PC-9 (cell line): Measurements from ENCODE around the gene KANK2. TPM values are rescaled to one million over a fixed set of nuclear protein-coding genes. Genes with fewer than 3 reads are reported as not detected.

Experiments
- BruUV-seq: library from RNA; stranded (reverse); fragments of 400-500 nt; replicated peaks from 2 replicates; lab custom pipeline; 2021; lab: Mats Ljungman, UMichigan
- CTCF ChIA-PET: fragments of 300-600 bp; sonication (Branson Sonifier 250); formaldehyde crosslinking; loops from one replicate; lab custom pipeline; 2022; ENCODE audit warnings: antibody characterized with exemption; lab: Charles Lee
- POLR2A ChIA-PET: fragments of 300-600 bp; sonication (Branson Sonifier 250); formaldehyde crosslinking; loops from one replicate; lab custom pipeline; 2022; ENCODE audit warnings: antibody characterized with exemption; ENCODE audit not compliant: unreplicated experiment; lab: Charles Lee
- DNase-seq, 2 experiments: peaks; one replicate each; pipeline versions ENCODE4 v3.0.0 to v3.0.0-alpha.2; 2015 to 2022; ENCODE audit warnings: mixed read lengths in 1 of 2
- H2AFZ ChIP-seq: fragments of 200-600 bp; sonication (generic); 2 replicates; pipeline ENCODE4 v1.8.1; 2017; ENCODE audit warnings: antibody characterized with exemption
- H3F3A ChIP-seq: fragments of 200-600 bp; sonication (generic); 2 replicates; pipeline ENCODE4 v1.8.1; 2017; ENCODE audit warnings: antibody characterized with exemption, mild to moderate bottlenecking, low read depth; ENCODE audit not compliant: insufficient read depth
- H3K27ac ChIP-seq: fragments of 200-600 bp; sonication (generic); 2 replicates; pipeline ENCODE4 v1.6.1; 2016; ENCODE audit warnings: mixed run types
- H3K27me3 ChIP-seq: fragments of 200-600 bp; sonication (generic); 2 replicates; pipeline ENCODE4 v1.6.1; 2016; ENCODE audit warnings: low read depth, mixed run types; ENCODE audit not compliant: insufficient read depth
- H3K36me3 ChIP-seq: fragments of 200-600 bp; sonication (generic); 2 replicates; pipeline ENCODE4 v1.6.1; 2016; ENCODE audit warnings: low read depth, mixed run types
- H3K4me1 ChIP-seq: fragments of 200-600 bp; sonication (generic); replicated peaks from 2 replicates; pipeline ENCODE4 v1.6.1; 2016; ENCODE audit warnings: mixed run types; ENCODE audit not compliant: insufficient read depth
- H3K4me2 ChIP-seq: fragments of 200-600 bp; sonication (generic); 2 replicates; pipeline ENCODE4 v1.6.1; 2017; ENCODE audit warnings: mixed run types
- H3K4me3 ChIP-seq: fragments of 200-600 bp; sonication (generic); 2 replicates; pipeline ENCODE4 v1.6.1; 2016; ENCODE audit warnings: mixed run types
- H3K79me2 ChIP-seq: fragments of 200-600 bp; sonication (generic); 2 replicates; pipeline ENCODE4 v1.6.1; 2017; ENCODE audit warnings: low read depth, mixed run types
- H3K9me2 ChIP-seq: fragments of 200-600 bp; sonication (generic); 2 replicates; pipeline ENCODE4 v1.8.1; 2017; ENCODE audit warnings: mild to moderate bottlenecking; ENCODE audit not compliant: insufficient read depth
- H3K9me3 ChIP-seq: fragments of 200-600 bp; sonication (generic); 2 replicates; pipeline ENCODE4 v1.8.1; 2016; ENCODE audit warnings: low read depth; ENCODE audit not compliant: insufficient read depth
- H4K20me1 ChIP-seq: fragments of 200-600 bp; sonication (generic); 2 replicates; pipeline ENCODE4 v1.8.1; 2017; ENCODE audit not compliant: insufficient read depth
- EZH2 ChIP-seq: fragments of 200-600 bp; sonication (generic); IDR thresholded peaks from 2 replicates; pipeline ENCODE4 v1.8.0; 2017; ENCODE audit warnings: antibody characterized with exemption, low read depth
- intact Hi-C: fragments of 100-400 bp; cut with micrococcal nuclease; formaldehyde crosslinking; loops from one replicate; pipeline ENCODE4 v1.10.0; 2022; ENCODE audit not compliant: unreplicated experiment
- total RNA-seq: library from RNA; stranded (reverse); gene quantifications from 2 replicates; pipeline ENCODE4 v1.2.3, GENCODE V29; 2021
- TF ChIP-seq, protein P1 (sequence below): fragments of 200-600 bp; sonication (generic); conservative IDR thresholded peaks from 2 replicates; pipeline ENCODE4 v1.6.1; 2017; ENCODE audit warnings: mixed run types, antibody characterized with exemption, mild to moderate bottlenecking, moderate library complexity

The KANK2 gene
- total RNA-seq, 1 experiment from 2014 or later, result 32.9 TPM

DNA sequence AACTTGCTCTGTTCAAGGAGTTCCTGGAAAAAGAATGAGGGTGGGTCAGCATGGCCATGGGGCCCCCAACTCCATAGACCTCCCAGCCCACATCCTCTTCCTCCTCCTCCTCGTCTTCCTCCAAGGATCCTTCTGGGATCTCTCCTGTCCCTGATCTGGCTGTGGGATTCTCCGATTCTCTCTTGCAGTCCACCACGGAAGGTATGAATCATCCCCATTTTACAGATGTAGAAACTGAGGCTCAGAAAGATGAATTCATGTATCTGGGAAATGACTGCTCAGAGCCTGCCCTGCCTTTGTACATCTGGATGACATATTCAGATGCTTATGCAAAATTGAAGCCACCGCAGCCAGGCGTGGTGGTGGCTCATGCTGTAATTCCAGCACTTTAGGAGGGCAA, 2.2 kb upstream of the KANK2 start:
- intact Hi-C loops, result loop anchor here (5.0 kb wide), 1 partner anchor 42 kb away; the partner anchor contains the start of gene SPC24
- no TSS peak for BruUV-seq
- Histone ChIP-seq H3K27ac (no peak overlapping the region), H3K9me2 (no peaks in the 10 kb centered on the region), H3K4me1 (peaks cover 20% of the 10 kb centered on the region), H3K4me3 (no peak overlapping the region), H3K27me3 (no peaks in the 10 kb centered on the region), H3K4me2 (no peak overlapping the region), H3F3A (peaks cover 30% of the 10 kb centered on the region; the same call in 1 of the 2 replicates), H4K20me1 (no peaks in the 10 kb centered on the region), H3K9me3 (no peaks in the 10 kb centered on the region), H3K36me3 (no peaks in the 10 kb centered on the region), H2AFZ (no peak overlapping the region), H3K79me2 (no peaks in the 10 kb centered on the region)
- TF ChIP-seq, protein P1, sequence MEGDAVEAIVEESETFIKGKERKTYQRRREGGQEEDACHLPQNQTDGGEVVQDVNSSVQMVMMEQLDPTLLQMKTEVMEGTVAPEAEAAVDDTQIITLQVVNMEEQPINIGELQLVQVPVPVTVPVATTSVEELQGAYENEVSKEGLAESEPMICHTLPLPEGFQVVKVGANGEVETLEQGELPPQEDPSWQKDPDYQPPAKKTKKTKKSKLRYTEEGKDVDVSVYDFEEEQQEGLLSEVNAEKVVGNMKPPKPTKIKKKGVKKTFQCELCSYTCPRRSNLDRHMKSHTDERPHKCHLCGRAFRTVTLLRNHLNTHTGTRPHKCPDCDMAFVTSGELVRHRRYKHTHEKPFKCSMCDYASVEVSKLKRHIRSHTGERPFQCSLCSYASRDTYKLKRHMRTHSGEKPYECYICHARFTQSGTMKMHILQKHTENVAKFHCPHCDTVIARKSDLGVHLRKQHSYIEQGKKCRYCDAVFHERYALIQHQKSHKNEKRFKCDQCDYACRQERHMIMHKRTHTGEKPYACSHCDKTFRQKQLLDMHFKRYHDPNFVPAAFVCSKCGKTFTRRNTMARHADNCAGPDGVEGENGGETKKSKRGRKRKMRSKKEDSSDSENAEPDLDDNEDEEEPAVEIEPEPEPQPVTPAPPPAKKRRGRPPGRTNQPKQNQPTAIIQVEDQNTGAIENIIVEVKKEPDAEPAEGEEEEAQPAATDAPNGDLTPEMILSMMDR, result no peak
- no peak for TF ChIP-seq EZH2
- ChIA-PET POLR2A (interaction anchor here (0.7 kb wide), 1 partner anchor 235 kb away, joined by 3 read pairs; the partner anchor contains the start of gene ODAD3), CTCF (no interaction called here)
- DNase-seq, result no peak

DNA sequence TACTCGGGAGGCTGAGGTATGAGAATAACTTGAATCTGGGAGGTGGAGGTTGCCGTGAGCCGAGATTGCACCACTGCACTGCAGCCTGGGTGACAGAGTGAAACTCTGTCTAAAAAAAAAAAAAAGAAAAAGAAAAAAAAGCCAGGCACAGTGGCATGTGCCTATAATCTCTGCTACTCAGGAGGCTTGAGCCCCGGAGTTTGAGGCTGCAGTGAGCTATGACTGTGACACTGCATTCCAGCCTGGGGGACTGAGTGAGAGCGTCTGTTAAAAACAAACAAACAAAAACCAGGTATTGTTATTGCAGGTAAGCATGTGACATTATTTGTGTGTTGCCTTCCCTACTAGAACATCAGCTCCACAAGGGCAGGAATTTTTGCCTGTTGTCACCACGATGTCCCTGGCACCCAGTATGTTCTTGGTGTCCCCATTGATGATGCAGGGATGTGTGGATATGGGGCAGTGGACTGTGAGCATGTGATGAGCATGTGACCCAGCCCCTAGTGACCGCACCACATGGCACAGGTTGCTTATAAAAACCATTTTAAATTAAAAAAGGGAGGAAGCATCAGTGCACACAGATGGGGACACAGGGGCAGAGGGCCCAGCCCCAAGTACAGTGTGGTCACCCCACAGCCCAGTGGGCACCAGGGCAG, 1.6 kb upstream of the KANK2 start:
- TSS peak; percentile 45 for BruUV-seq
- H2AFZ ChIP-seq, result no peak overlapping the region
- ChIA-PET CTCF (interaction anchor here (0.6 kb wide), 1 partner anchor 43 kb away, joined by 3 read pairs; no protein-coding TSS in a partner anchor), POLR2A (interaction anchor here (0.7 kb wide), 1 partner anchor 32 kb away, joined by 10 read pairs; no protein-coding TSS in a partner anchor)
- H3K4me2 ChIP-seq, result no peak overlapping the region
- no peaks in the 10 kb centered on the region for H3K9me3 ChIP-seq
- peaks cover 17% of the 10 kb centered on the region for H3K4me1 ChIP-seq
- intact Hi-C loops, result loop anchor here (5.0 kb wide), 1 partner anchor 42 kb away; the partner anchor contains the start of gene SPC24
- TF ChIP-seq EZH2, result no peak
- TF ChIP-seq, protein P1, result no peak
- no peak overlapping the region for H3K27ac ChIP-seq
- H3F3A ChIP-seq, result peaks cover 24% of the 10 kb centered on the region; the same call in 1 of the 2 replicates
- H3K36me3 ChIP-seq, result no peaks in the 10 kb centered on the region
- no peaks in the 10 kb centered on the region for H3K9me2 ChIP-seq
- H3K79me2 ChIP-seq, result no peaks in the 10 kb centered on the region
- no peaks in the 10 kb centered on the region for H3K27me3 ChIP-seq
- no peak overlapping the region for H3K4me3 ChIP-seq
- no peaks in the 10 kb centered on the region for H4K20me1 ChIP-seq
- no peak for DNase-seq

DNA sequence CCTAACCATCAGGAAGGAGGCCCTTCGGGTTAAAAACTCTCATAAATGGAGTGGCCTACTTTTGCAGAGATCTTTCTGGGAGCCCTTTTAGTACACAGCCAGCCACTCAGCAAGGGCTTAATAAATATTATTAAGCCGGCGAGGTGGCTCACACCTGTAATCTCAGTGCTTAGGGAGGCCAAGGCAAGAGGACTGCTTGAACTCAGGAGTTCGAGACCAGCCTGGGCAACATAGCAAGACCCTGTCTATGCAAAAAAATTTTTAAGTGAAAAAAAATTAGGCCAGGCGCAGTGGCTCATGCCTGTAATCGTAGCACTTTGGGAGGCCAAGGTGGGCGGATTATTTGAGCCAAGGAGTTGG, 810 bp upstream of the KANK2 start:
- Histone ChIP-seq H3K27ac (peak overlapping the region; percentile 37), H3K36me3 (no peaks in the 10 kb centered on the region), H3K79me2 (no peaks in the 10 kb centered on the region), H3F3A (peaks cover 24% of the 10 kb centered on the region; the same call in 1 of the 2 replicates), H3K27me3 (no peaks in the 10 kb centered on the region), H4K20me1 (no peaks in the 10 kb centered on the region), H3K9me3 (no peaks in the 10 kb centered on the region), H3K9me2 (no peaks in the 10 kb centered on the region), H3K4me2 (peak overlapping the region; percentile 94), H3K4me3 (peak overlapping the region; percentile 76; the same call in 1 of the 2 replicates), H3K4me1 (peaks cover 10% of the 10 kb centered on the region; the same call in 1 of the 2 replicates), H2AFZ (no peak overlapping the region)
- intact Hi-C loops, result loop anchor here (5.0 kb wide), 1 partner anchor 41 kb away; the partner anchor contains the start of gene SPC24
- BruUV-seq, result no TSS peak
- CTCF ChIA-PET, result interaction anchor here (0.6 kb wide), 1 partner anchor 44 kb away, joined by 3 read pairs; no protein-coding TSS in a partner anchor
- POLR2A ChIA-PET, result interaction anchor here (0.6 to 0.7 kb wide), 3 partner anchors 33 to 182 kb away, joined by 4 to 10 read pairs (median 5); no protein-coding TSS in a partner anchor
- no peak for DNase-seq
- TF ChIP-seq EZH2, result no peak
- TF ChIP-seq, protein P1, result no peak
